Measurements from ENCODE around the gene FAM13B.

FAM13B gene

GRCh38 chr5:137899493-137899892, 133.4 kb downstream of the FAM13B start:
- no peak for DNase-seq (ENCODE audit: low read depth in 2 of 2)

GRCh38 chr5:137896560-137896959, 136.3 kb downstream of the FAM13B start:
- no peak for DNase-seq (ENCODE audit: low read depth in 2 of 2)

- no peak for DNase-seq (ENCODE audit: low read depth in 2 of 2)
These were observed 138.3 kb downstream of the FAM13B start for GRCh38 chr5:137894586-137894985.

GRCh38 chr5:137891849-137892248, 141.0 kb downstream of the FAM13B start:
- DNase-seq (ENCODE audit: low read depth in 2 of 2): no peak

- DNase-seq (ENCODE audit: low read depth in 2 of 2): no peak
These were observed 142.0 kb downstream of the FAM13B start for GRCh38 chr5:137890845-137891244.

- DNase-seq (ENCODE audit: low read depth in 2 of 2): peak; percentile 69 to 79
These were observed 143.8 kb downstream of the FAM13B start, which contains the start of gene PKD2L2 for GRCh38 chr5:137888863-137889759. Gene PKD2L2, plus strand, starts transcription at chr5:137889457. Its CDS starts 35 bp downstream, at chr5:137889492.

GRCh38 chr5:137888466-137888862, 144.4 kb downstream of the FAM13B start:
- no peak for DNase-seq (ENCODE audit: low read depth in 2 of 2)
